RWPE1 (cell line): Measurements from ENCODE around the gene NEB.

Experiments used
- CTCF ChIA-PET: fragments of 350-600 bp; sonication (Branson Sonifier 250); formaldehyde crosslinking; extraction: SDS; loops from one replicate; lab custom pipeline; 2021; lab: Yijun Ruan, JAX
- POLR2A ChIA-PET: fragments of 400-600 bp; formaldehyde crosslinking; extraction: SDS; loops from one replicate; lab custom pipeline; 2020; ENCODE audit warnings: antibody characterized with exemption; ENCODE audit not compliant: low non-redundant PET; lab: Yijun Ruan, JAX
- DNase-seq: peaks from one replicate; pipeline ENCODE4 v3.0.0; 2012; ENCODE audit warnings: low spot score
- H3K27ac ChIP-seq: fragments of 450-650 bp; 2 replicates; pipeline ENCODE4 v1.5.1; 2017
- TF ChIP-seq, protein P1 (sequence below): fragments of 450-650 bp; conservative IDR thresholded peaks from 2 replicates; pipeline ENCODE4 v1.5.1; 2017; ENCODE audit warnings: low read depth, mild to moderate bottlenecking

Gene NEB

DNA sequence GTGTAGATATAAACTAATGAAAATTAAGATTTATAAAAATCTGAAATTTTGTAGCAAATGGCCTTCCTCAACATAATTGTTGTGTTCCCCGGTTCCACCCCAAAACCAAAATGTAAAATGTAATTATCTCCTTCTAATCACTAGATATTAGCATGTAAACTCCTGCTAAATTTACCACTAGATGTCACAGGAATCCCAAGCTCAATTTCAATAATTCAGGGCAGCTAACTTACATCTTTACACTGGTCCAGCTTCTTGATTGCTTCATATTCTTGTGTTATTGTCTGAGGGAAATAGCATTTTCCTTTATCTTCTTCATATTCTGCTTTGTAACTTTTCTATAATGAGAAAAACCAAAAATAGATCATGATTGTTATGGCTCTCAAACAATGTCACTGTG lies 42.6 kb downstream of the NEB start:
- DNase-seq: no peak
- POLR2A ChIA-PET: no interaction called here
- TF ChIP-seq, protein P1, sequence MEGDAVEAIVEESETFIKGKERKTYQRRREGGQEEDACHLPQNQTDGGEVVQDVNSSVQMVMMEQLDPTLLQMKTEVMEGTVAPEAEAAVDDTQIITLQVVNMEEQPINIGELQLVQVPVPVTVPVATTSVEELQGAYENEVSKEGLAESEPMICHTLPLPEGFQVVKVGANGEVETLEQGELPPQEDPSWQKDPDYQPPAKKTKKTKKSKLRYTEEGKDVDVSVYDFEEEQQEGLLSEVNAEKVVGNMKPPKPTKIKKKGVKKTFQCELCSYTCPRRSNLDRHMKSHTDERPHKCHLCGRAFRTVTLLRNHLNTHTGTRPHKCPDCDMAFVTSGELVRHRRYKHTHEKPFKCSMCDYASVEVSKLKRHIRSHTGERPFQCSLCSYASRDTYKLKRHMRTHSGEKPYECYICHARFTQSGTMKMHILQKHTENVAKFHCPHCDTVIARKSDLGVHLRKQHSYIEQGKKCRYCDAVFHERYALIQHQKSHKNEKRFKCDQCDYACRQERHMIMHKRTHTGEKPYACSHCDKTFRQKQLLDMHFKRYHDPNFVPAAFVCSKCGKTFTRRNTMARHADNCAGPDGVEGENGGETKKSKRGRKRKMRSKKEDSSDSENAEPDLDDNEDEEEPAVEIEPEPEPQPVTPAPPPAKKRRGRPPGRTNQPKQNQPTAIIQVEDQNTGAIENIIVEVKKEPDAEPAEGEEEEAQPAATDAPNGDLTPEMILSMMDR: no peak
- no peak overlapping the region for H3K27ac ChIP-seq
- CTCF ChIA-PET: interaction anchor here (0.6 kb wide), 1 partner anchor 17 kb away, joined by 3 read pairs; no protein-coding TSS in a partner anchor

DNA sequence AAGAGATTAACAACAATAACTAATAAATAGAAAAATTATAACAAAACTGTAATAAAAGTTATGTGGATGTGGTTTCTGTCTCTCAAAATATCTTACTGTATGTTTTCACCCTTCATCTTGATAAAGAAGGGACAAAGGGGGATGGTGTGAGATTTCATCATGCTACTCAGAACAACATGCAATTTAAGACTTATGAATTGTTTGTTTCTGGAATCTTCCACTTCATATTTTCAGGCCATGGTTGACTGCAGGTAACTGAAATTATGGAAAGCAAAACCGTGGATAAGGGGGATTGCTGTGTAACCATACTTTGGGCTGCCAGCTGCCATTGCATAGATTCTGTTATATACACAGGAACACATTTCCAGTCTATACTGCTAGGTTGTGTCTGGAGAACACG lies 45.6 kb downstream of the NEB start:
- POLR2A ChIA-PET: no interaction called here
- no peak for DNase-seq
- H3K27ac ChIP-seq: no peak overlapping the region
- CTCF ChIA-PET: interaction anchor here (1.1 kb wide), 1 partner anchor 337 kb away, joined by 3 read pairs; no protein-coding TSS in a partner anchor
- TF ChIP-seq, protein P1: no peak

DNA sequence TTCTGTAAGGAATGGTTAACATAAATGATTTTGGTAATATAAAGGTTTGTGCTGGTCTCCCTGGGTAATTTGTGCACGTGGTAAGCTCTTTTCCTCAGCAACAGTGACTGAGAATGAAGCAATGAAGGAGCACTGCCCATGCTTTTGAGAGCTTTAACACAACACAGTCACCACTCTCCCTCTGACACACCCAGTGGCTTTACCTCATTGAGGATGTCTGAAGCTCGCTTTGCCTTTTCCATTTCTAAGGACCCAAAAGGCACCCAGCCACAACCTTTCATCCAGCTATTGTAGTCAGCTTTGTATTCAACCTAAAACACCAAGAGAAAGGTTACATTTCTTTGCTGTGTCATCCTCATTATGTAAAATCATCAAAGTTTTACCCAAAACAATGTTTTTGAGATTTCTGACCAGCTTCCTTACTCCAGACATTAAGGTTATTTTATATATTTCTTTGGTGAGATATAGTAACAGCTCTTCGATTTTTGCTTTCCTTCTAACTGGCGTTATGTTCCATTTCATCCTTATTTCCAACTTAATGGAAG lies 51.7 kb downstream of the NEB start:
- no peak overlapping the region for H3K27ac ChIP-seq
- no peak for DNase-seq
- ChIA-PET CTCF (no interaction called here), POLR2A (no interaction called here)
- TF ChIP-seq, protein P1: no peak

DNA sequence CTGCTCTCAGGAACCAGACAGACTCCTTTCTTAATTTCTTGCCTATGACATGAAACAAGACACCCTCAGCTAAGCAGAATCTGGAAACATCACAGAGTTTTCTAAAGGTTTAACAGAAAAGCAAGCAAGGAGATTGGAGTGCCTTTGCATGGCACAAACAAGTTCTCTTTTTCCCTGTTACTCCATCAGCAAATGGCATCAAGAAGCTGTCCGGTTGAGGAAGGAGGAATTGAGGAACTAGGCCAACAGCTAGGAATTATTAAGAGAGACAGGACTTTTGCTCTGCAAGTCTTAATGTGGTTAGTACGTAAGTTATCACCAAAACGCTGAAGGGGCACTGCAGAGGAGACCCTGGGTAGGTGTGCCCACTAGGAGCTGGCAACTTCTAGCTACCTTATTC lies 53.2 kb downstream of the NEB start:
- ChIA-PET CTCF (no interaction called here), POLR2A (no interaction called here)
- H3K27ac ChIP-seq: no peak overlapping the region
- DNase-seq: no peak
- TF ChIP-seq, protein P1: no peak

DNA sequence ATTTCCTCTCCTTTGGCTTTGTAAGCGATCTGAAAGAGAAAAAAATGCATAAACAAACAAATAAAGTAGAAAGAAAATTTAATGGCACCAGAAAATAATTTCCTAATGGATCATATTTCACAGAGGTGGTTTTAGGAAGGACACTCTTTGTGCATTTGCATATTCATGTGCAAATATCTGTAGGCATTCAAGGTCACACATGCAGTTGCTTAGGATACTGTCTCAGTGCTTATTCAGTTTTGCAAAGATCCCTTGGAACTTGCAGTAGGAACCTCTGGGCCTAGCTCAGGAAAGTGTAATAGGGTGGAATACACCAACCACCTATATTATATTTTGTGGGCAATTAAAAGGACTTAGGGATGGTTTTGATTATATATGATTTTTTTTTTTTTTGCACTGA lies 54.3 kb downstream of the NEB start:
- TF ChIP-seq, protein P1: no peak
- POLR2A ChIA-PET: no interaction called here
- no peak for DNase-seq
- H3K27ac ChIP-seq: no peak overlapping the region
- CTCF ChIA-PET: interaction anchor here (0.7 kb wide), 1 partner anchor 16 kb away, joined by 9 read pairs; no protein-coding TSS in a partner anchor

DNA sequence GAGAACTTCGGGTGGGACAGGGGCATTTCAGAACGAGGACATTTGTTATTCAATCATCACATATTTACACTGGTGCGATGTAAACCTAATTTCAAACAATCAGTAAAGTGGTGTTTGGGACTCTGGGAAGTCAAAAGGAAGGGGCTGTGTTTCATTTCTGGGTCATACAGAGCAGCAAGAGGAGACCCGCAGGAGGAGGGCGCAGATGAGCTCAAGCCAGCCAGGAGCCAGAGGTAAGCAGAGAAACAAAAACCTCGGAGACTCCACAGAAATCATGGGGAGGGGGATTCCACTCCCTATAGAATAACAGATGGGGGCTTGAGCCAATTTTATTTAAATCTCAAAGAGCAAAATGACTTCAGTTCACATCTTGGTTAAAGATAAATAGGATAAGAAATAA lies 55.4 kb downstream of the NEB start:
- DNase-seq: no peak
- no peak overlapping the region for H3K27ac ChIP-seq
- CTCF ChIA-PET: no interaction called here
- TF ChIP-seq, protein P1: no peak
- POLR2A ChIA-PET: no interaction called here
